Stimulated activated CD4-positive, alpha-beta T cell treated with anti-CD3 and anti-CD28 coated beads, Interleukin-15, amount 100 ng/mL, for 1 hour (primary cell): Measurements from ENCODE around the gene MXI1.
"Not testable (repeated sequence)": the region's sequence is repeated elsewhere in the genome, so short reads cannot be mapped to it uniquely, and the experiment has no call there.

ENCODE experiments used
- DNase-seq, 2 donors: peaks; one replicate each; pipeline ENCODE4 v3.0.0-alpha.2; 2020; ENCODE audit warnings: low read depth in 1 of 2, low spot score in 1 of 2

The MXI1 gene

GRCh38 chr10:110313674-110314073, 106.3 kb downstream of the MXI1 start:
- no peak for DNase-seq

- DNase-seq, result no peak
Observed at GRCh38 chr10:110317866-110318850, 110.8 kb downstream of the MXI1 start.

- DNase-seq, result no peak
Observed at GRCh38 chr10:110321869-110322620, 114.6 kb downstream of the MXI1 start.

DNA sequence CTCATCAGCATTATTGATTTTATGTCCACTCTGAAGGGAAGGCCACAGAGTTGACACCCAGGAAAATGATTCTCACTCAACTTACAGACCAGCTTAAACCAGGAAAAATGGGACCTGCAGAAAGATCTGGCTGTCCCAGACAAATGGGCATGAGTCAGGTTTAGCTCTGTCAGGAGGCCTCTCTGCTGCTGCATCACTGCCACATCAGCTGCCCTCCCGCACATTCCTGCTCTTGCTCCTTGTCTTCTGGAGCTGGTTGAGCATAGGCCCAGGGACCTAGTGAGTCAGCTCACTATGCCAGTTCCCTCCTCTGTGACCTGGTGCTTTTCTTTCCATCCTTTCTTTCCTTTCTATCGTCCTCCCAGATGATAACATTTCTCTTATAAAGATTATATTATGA, 116.1 kb downstream of the MXI1 start:
- no peak for DNase-seq

GRCh38 chr10:110324201-110324804, 116.9 kb downstream of the MXI1 start:
- no peak for DNase-seq

GRCh38 chr10:110324805-110325280, 117.4 kb downstream of the MXI1 start:
- no peak for DNase-seq

- DNase-seq, result no peak
Observed at GRCh38 chr10:110326351-110327032, 119.1 kb downstream of the MXI1 start.

DNA sequence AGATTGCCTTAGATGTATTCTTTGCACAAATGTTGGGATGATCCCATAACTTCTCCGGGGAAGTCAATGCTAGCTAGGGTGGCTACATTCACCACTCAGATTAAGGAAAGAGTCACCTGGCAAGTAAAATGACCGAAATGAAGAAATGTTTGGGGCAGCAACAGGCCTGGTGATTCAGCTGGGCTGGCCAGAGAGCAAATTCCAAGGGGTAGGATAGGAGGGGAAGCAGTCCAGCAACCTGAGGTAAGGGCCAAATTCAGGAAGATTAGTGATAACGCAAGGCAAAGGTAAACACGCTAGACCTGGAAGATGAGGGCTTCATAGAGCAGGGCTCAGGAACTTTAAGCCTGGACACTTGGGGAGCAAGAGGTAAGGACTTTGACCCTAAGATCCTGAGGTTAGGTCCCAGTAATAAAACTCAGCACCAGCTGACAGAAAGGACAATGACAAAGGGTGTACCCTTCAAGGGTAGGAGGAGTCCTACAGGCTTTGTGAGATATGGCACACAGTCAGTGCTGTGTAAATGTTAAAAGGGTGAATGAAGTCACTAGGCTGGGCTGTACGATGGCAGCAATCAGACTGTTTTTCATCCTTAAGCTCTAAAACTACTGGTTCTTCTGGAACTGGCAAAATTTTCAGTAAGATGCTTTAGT, 120.0 kb downstream of the MXI1 start:
- DNase-seq, result no peak

DNA sequence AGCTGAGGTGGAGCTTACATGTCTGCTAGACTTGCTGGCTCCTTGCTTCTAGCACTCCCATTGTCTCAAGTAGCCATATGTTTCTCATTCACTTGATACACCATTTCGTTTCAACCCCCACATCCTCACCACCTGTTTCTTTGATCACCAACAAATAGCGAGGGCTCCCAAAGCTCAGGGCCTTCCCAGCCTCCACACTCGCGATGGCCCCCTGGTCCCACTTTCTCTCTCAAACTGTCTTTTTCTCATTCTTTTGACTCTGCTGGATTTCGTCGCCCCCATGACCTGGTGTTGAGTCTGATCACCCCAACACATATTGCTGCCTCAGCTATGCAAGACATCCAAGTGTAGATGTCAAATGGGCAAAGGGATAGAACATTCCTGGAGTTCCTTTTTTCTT, 123.3 kb downstream of the MXI1 start:
- DNase-seq, result no peak

DNA sequence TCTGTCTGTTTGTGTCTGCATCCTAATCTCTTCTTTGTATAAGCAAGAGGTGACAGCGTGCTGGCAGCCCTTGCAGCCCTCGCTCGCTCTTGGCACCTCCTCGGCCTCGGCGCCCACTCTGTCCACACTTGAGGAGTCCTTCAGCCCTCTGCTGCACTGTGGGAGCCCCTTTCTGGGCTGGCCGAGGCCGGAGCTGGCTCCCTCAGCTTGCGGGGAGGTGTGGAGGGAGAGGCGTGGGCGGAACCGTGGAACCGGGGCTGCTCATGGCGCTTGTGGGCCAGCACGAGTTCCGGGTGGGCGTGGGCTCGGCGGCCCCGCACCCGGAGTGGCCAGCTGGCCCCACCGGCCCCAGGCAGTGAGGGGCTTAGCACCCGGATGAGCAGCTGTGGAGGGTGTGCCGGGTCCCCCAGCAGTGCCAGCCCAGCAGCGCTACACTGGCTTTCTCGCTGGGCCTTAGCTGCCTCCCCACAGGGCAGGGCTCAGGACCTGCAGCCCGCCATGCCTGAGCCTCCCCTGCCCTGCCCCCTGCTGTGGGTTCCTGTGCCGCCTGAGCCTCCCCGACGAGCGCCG, 123.9 kb downstream of the MXI1 start:
- not testable (repeated sequence) for DNase-seq

DNA sequence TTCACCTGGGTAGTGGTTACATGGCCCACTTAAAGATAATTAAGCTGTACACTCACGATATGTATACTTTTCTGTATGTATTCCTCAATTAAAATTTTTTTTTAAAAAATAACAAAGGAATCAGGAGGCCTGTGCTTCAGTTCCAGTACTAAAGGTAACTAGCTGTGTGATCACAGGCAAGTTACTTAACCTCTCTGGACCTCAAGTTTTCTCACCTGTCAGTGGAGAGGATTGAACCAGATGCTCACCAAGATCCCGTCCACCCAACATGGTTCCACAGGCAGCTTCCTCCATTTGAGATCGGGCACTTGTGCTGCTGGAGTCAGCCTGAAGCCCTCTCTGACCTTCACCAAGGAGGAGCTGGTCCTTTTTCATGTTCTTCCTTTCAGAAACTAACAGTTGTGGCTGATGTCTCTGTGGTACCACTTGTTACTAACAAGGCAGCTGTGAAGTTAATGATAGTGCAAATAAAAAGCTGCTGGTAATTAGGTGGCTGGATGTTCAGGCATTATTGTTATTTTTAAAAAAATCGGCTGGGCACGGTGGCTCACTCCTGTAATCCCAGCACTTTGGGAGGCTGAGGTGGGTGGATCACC, 126.8 kb downstream of the MXI1 start:
- no peak for DNase-seq

- DNase-seq, result no peak
Observed at GRCh38 chr10:110335314-110336064, 128.1 kb downstream of the MXI1 start.

DNA sequence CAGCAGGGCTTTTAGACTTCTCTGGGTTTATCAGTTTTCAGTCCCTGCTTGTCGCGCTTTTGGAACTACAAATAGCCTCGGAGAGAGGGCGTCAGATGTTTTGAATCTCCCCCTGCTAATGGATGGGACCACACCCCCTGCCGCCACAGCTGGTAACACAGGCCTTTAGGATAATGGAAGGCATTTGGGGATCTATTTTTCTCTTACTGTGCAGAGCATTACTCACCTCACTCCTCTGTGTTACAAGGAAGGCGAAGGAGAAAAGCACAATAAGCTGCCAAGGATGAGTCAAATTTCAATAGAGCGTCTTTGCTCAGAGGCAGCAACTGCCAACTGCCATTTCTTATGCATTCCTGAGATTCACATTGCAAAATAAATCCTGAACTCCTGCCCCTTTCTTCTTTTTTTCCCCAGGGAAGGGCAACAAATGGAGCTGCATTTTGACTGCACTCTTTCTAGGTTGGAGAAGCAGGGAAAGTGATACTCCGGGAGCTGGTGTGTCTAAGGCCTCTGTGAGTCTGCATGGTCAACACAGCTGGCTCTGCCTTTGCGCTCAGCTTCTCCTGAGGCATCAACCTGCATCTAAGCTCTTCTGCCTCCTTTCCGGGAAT, 128.8 kb downstream of the MXI1 start:
- no peak for DNase-seq
